K562 (cell line): Measurements from ENCODE around the gene RPL7L1. TPM values are rescaled to one million over a fixed set of nuclear protein-coding genes. Genes with fewer than 3 reads are reported as not detected.

Experiments used
- ATAC-seq: fragments of 200-7000 bp; cut with Tn5 transposase; 3 replicates; pipeline ENCODE4 v1.9.1; 2020; ENCODE audit warnings: moderate library complexity
- BruUV-seq: library from RNA; stranded (reverse); fragments of 400-500 nt; replicated peaks from 2 replicates; lab custom pipeline; 2021; lab: Mats Ljungman, UMichigan
- CTCF ChIA-PET: fragments of 300-600 bp; formaldehyde crosslinking; extraction: SDS; loops from one replicate; lab custom pipeline; 2021; ENCODE audit warnings: low intra/inter-chr PET ratio; lab: Yijun Ruan, JAX
- POLR2A ChIA-PET: fragments of 300-600, 350-650 bp; sonication (Branson Sonifier 250); formaldehyde crosslinking; extraction: SDS; loops from one replicate; lab custom pipeline; 2021; ENCODE audit warnings: antibody characterized with exemption, inconsistent platforms; lab: Yijun Ruan, JAX
- DNase-seq, 4 experiments: peaks; one replicate each; pipeline versions ENCODE4 v3.0.0 to v3.0.0-alpha.2; 2011 to 2018; ENCODE audit warnings: low spot score in 3 of 4, mixed read lengths in 3 of 4; ENCODE audit errors: extremely low read depth in 1 of 4
- FAIRE-seq: peaks from 2 replicates; lab custom pipeline; 2011; peaks lifted over from hg19 to GRCh38; lab: Jason Lieb, UNC
- H2AFZ ChIP-seq: 2 replicates; pipeline ENCODE4 v1.6.0; 2011; ENCODE audit warnings: low read depth, low read length, control low read depth, inconsistent platforms
- H3K27ac ChIP-seq: fragments of 200-600 bp; 3 replicates; pipeline ENCODE4 v1.8.0; 2011; ENCODE audit warnings: low read depth, mild to moderate bottlenecking, control low read depth, inconsistent platforms, low read length, moderate library complexity, mixed read lengths; ENCODE audit errors: extremely low read depth
- H3K27me3 ChIP-seq, 2 experiments: fragments of 300-600 bp in 1 of 2; 2 replicates in 1 of 2; 3 replicates in 1 of 2; pipeline versions ENCODE4 v1.6.0 to v1.8.0; 2011; ENCODE audit warnings: inconsistent platforms in 2 of 2, low read length in 2 of 2, mild to moderate bottlenecking in 1 of 2, mixed read lengths in 1 of 2, moderate library complexity in 1 of 2; ENCODE audit not compliant: control insufficient read depth in 2 of 2, insufficient read depth in 2 of 2
- H3K36me3 ChIP-seq: fragments of 300-600 bp; 3 replicates; pipeline ENCODE4 v1.8.0; 2011; ENCODE audit warnings: mild to moderate bottlenecking, low read length, inconsistent platforms; ENCODE audit not compliant: control insufficient read depth, insufficient read depth
- H3K4me1 ChIP-seq, 2 experiments: fragments of 200-600 bp in 1 of 2; replicated peaks in 1 of 2; 2 replicates in 1 of 2; 3 replicates in 1 of 2; pipeline versions ENCODE4 v1.5.1 to v1.8.0; 2011; ENCODE audit warnings: inconsistent platforms in 2 of 2, low read length in 2 of 2, mild to moderate bottlenecking in 1 of 2, mixed read lengths in 1 of 2, moderate library complexity in 1 of 2; ENCODE audit not compliant: control insufficient read depth in 2 of 2, insufficient read depth in 2 of 2
- H3K4me2 ChIP-seq: 2 replicates; pipeline ENCODE4 v1.6.1; 2011; ENCODE audit warnings: low read length, control low read depth, inconsistent platforms, mixed read lengths; ENCODE audit not compliant: insufficient read depth
- H3K4me3 ChIP-seq: fragments of 200-600 bp; sonication (generic), shearing (Covaris generic); 2 replicates; pipeline ENCODE4 v1.5.1; 2016; ENCODE audit warnings: control low read depth, inconsistent platforms
- H3K79me2 ChIP-seq: fragments of 200-600 bp; 3 replicates; pipeline ENCODE4 v1.8.0; 2011; ENCODE audit warnings: low read length, inconsistent platforms; ENCODE audit not compliant: control insufficient read depth, insufficient read depth
- H3K9ac ChIP-seq, 2 experiments: 2 replicates each; pipeline versions ENCODE4 v1.6.0 to v1.6.1; 2011; ENCODE audit warnings: low read depth in 2 of 2, low read length in 2 of 2, control low read depth in 1 of 2, inconsistent platforms in 1 of 2, mild to moderate bottlenecking in 1 of 2, mixed read lengths in 1 of 2; ENCODE audit not compliant: insufficient read depth in 1 of 2
- H3K9me1 ChIP-seq: one replicate; pipeline ENCODE4 v1.6.0; 2011; ENCODE audit warnings: inconsistent platforms, mild to moderate bottlenecking, low read length, moderate library complexity; ENCODE audit not compliant: control insufficient read depth, insufficient read depth
- H3K9me3 ChIP-seq: replicated peaks from 2 replicates; pipeline ENCODE4 v1.5.1; 2011; ENCODE audit warnings: low read depth, low read length, inconsistent platforms; ENCODE audit not compliant: control insufficient read depth, insufficient read depth
- H4K20me1 ChIP-seq: replicated peaks from 2 replicates; pipeline ENCODE4 v1.6.1; 2011; ENCODE audit warnings: low read length, inconsistent platforms, mixed read lengths; ENCODE audit not compliant: control insufficient read depth, insufficient read depth
- BRD4 ChIP-seq: fragments of 200-600 bp; sonication (generic); IDR thresholded peaks from 2 replicates; pipeline ENCODE4 v1.6.1; 2017; ENCODE audit warnings: inconsistent platforms
- EP400 ChIP-seq: fragments of 450-650 bp; IDR thresholded peaks from 2 replicates; pipeline ENCODE4 v1.6.1; 2017; ENCODE audit warnings: antibody characterized with exemption, mild to moderate bottlenecking, moderate library complexity
- GABPB1 ChIP-seq: sonication (generic); formaldehyde crosslinking; IDR thresholded peaks from 2 replicates; pipeline ENCODE4 v1.8.0; 2022; ENCODE audit warnings: mild to moderate bottlenecking, missing genetic modification reagents
- NCOA2 ChIP-seq, 2 experiments: fragments of 450-650 bp; IDR thresholded peaks; 2 replicates each; pipeline ENCODE4 v1.6.1; 2018; ENCODE audit warnings: mild to moderate bottlenecking in 2 of 2, moderate library complexity in 1 of 2; ENCODE audit not compliant: partially characterized antibody in 2 of 2
- RBFOX2 ChIP-seq: fragments of 200-400 bp; formaldehyde crosslinking; IDR thresholded peaks from 2 replicates; pipeline ENCODE4 v1.6.1; 2017; ENCODE audit warnings: low read depth, mild to moderate bottlenecking, low read length, moderate library complexity
- WGBS: fragments of 100-300 bp; shearing (Covaris generic); methylation state at CpG from one replicate; pipeline ENCODE4 v1.1.6; 2016; ENCODE audit warnings: low coverage, mixed read lengths; ENCODE audit not compliant: insufficient coverage; ENCODE audit errors: missing lambda C conversion rate; 5-methylcytosine and 5-hydroxymethylcytosine counted together
- in situ Hi-C: fragments of 300-500 bp; cut with MboI; formaldehyde crosslinking; loops from 4 replicates; pipeline ENCODE4 v1.15.0; 2018; ENCODE audit warnings: inconsistent platforms, mixed read lengths
- intact Hi-C: fragments of 100-400 bp; cut with micrococcal nuclease; formaldehyde crosslinking; loops from 2 replicates; pipeline ENCODE4 v1.14.2; 2022
- polyA plus RNA-seq, 8 experiments: library from polyadenylated mRNA; depleted of rRNA in 4 of 8; stranded (reverse) in 5 of 8; unstranded in 3 of 8; fragments of >200 nt; fragmentation: Nextera tagmentation in 2 of 8; fragmentation: Illumina TruSeq in 1 of 8; extraction: Ambion mirVana in 2 of 8; extraction: Trizol in 1 of 8; gene quantifications; 2 replicates each; pipeline versions ENCODE4 v1.2.1 to v1.2.3, GENCODE V29; 2011 to 2014; ENCODE audit warnings: inconsistent platforms in 1 of 8, missing spikeins in 1 of 8
- total RNA-seq, 7 experiments: library from RNA; depleted of rRNA in 6 of 7; stranded (reverse); fragments of >200 nt in 6 of 7; fragmentation: Illumina TruSeq in 2 of 7; extraction: Trizol in 2 of 7; gene quantifications; 2 replicates each; pipeline versions ENCODE4 v1.2.1 to v1.2.3, GENCODE V29; 2011 to 2021; ENCODE audit warnings: low replicate concordance in 1 of 7

The RPL7L1 gene
- total and polyA plus RNA-seq, 9 of the 15 experiments (the other 6 are each of a cell fraction or from before 2014, with no cell fraction given): 129 to 259 (median 164) TPM

- H3K27ac ChIP-seq: no peak overlapping the region; the same call in 2 of the 3 replicates
- H3K9me3 ChIP-seq: no peaks in the 10 kb centered on the region
- POLR2A ChIA-PET: interaction anchor here (0.5 to 2.8 kb wide), 5 partner anchors 9 to 639 kb away, joined by 3 to 30 read pairs (median 3); partner anchors contain the start of gene CNPY3
- intact Hi-C loops (no loop called here), in situ Hi-C loops (no loop called here)
- CTCF ChIA-PET: no interaction called here
- H3K36me3 ChIP-seq: peaks cover 64% of the 10 kb centered on the region
- BruUV-seq: no TSS peak
- WGBS: 80% methylated on average over 9 of the region's 9 CpGs
- no peak overlapping the region for H3K4me2 ChIP-seq
- H3K9ac ChIP-seq: peak overlapping the region in 1 of 2 experiments; percentile 56; a peak in 2 of 4 replicates
- peak in 2 of 4 experiments; percentile 12 to 20 for DNase-seq
- no peaks in the 10 kb centered on the region for H3K27me3 ChIP-seq
- no peak overlapping the region for H3K4me3 ChIP-seq
- H3K4me1 ChIP-seq: no peaks in the 10 kb centered on the region
- no peaks in the 10 kb centered on the region; the same call in 1 of the 2 replicates for H4K20me1 ChIP-seq
- H3K79me2 ChIP-seq: peaks cover 3% of the 10 kb centered on the region; the same call in 1 of the 3 replicates
- no peaks in the 10 kb centered on the region for H3K9me1 ChIP-seq
- no peak overlapping the region for H2AFZ ChIP-seq
- no peak for TF ChIP-seq BRD4
- no peak for TF ChIP-seq EP400
- TF ChIP-seq RBFOX2: peak; percentile 20; the same call in 1 of the 2 replicates
- no peak for TF ChIP-seq NCOA2 (IDR thresholded peaks at IDR 0.05; ENCODE audit: partially characterized antibody in 2 of 2)
- TF ChIP-seq GABPB1 (CRISPR knock-in tag): no peak
- TF ChIP-seq, all 486 proteins: peak for 1
- FAIRE-seq (no peak), ATAC-seq (peak; percentile 38)
Observed at GRCh38 chr6:42938987-42939809, 59.8 kb downstream of the RPL7L1 start.

Other genes with a start within 250 kb of the RPL7L1 start
Only the 7 nearest of the 15 such genes appear.
- 34.1 and 55.1 TPM in 2 replicates for gene TBCC, start 133.5 kb upstream of the RPL7L1 start, total RNA-seq (2014; rRNA removed)
- gene TBCC, start 133.5 kb upstream of the RPL7L1 start, total RNA-seq (2014; rRNA removed; fragmentation: Illumina TruSeq; extraction: Trizol): 16.1 and 20.9 TPM in 2 replicates
- 31.3 and 31.9 TPM in 2 replicates for gene TBCC, start 133.5 kb upstream of the RPL7L1 start, total RNA-seq (2015; rRNA removed; fragmentation: Illumina TruSeq; extraction: Trizol)
- 27.8 and 28.7 TPM in 2 replicates for gene TBCC, start 133.5 kb upstream of the RPL7L1 start, total RNA-seq (2021)
- 16.5 and 19.5 TPM in 2 replicates for gene TBCC, start 133.5 kb upstream of the RPL7L1 start, polyA plus RNA-seq (2011; rRNA removed)
- gene TBCC, start 133.5 kb upstream of the RPL7L1 start, polyA plus RNA-seq (2014; fragmentation: Illumina TruSeq; extraction: Trizol): 23.3 and 24.8 TPM in 2 replicates
- gene TBCC, start 133.5 kb upstream of the RPL7L1 start, polyA plus RNA-seq (2014; fragmentation: Nextera tagmentation; extraction: Ambion mirVana): 1 to 10 TPM; 2.8 to 5.0 TPM
- gene TBCC, start 133.5 kb upstream of the RPL7L1 start, polyA plus RNA-seq (2014; rRNA removed): 28.9 and 29.5 TPM in 2 replicates
- gene BICRAL, start 97.6 kb upstream of the RPL7L1 start, total RNA-seq (2014; rRNA removed): 3.7 and 4.4 TPM in 2 replicates
- gene BICRAL, start 97.6 kb upstream of the RPL7L1 start, total RNA-seq (2014; rRNA removed; fragmentation: Illumina TruSeq; extraction: Trizol): 5.6 and 6.6 TPM in 2 replicates
- 5.2 and 5.7 TPM in 2 replicates for gene BICRAL, start 97.6 kb upstream of the RPL7L1 start, total RNA-seq (2015; rRNA removed; fragmentation: Illumina TruSeq; extraction: Trizol)
- gene BICRAL, start 97.6 kb upstream of the RPL7L1 start, total RNA-seq (2021): 9.2 and 10.2 TPM in 2 replicates
- gene BICRAL, start 97.6 kb upstream of the RPL7L1 start, polyA plus RNA-seq (2011; rRNA removed): 10.1 and 11.9 TPM in 2 replicates
- 9.7 and 10.4 TPM in 2 replicates for gene BICRAL, start 97.6 kb upstream of the RPL7L1 start, polyA plus RNA-seq (2014; fragmentation: Illumina TruSeq; extraction: Trizol)
- 1 to 10 TPM; 1.2 to 1.4 TPM for gene BICRAL, start 97.6 kb upstream of the RPL7L1 start, polyA plus RNA-seq (2014; fragmentation: Nextera tagmentation; extraction: Ambion mirVana)
- 5.3 and 6.2 TPM in 2 replicates for gene BICRAL, start 97.6 kb upstream of the RPL7L1 start, polyA plus RNA-seq (2014; rRNA removed)
- not detected in 2 replicates for gene PTCRA, start 36.4 kb downstream of the RPL7L1 start, total RNA-seq (2014; rRNA removed)
- not detected in 2 replicates for gene PTCRA, start 36.4 kb downstream of the RPL7L1 start, total RNA-seq (2014; rRNA removed; fragmentation: Illumina TruSeq; extraction: Trizol)
- gene PTCRA, start 36.4 kb downstream of the RPL7L1 start, total RNA-seq (2015; rRNA removed; fragmentation: Illumina TruSeq; extraction: Trizol): not detected in 2 replicates
- not detected in 2 replicates for gene PTCRA, start 36.4 kb downstream of the RPL7L1 start, total RNA-seq (2021)
- 0.22 TPM in 1 of 2 replicates, not detected in the other for gene PTCRA, start 36.4 kb downstream of the RPL7L1 start, polyA plus RNA-seq (2011; rRNA removed)
- not detected in 2 replicates for gene PTCRA, start 36.4 kb downstream of the RPL7L1 start, polyA plus RNA-seq (2014; fragmentation: Illumina TruSeq; extraction: Trizol)
- gene PTCRA, start 36.4 kb downstream of the RPL7L1 start, polyA plus RNA-seq (2014; fragmentation: Nextera tagmentation; extraction: Ambion mirVana): not detected
- 0.21 TPM in 1 of 2 replicates, not detected in the other for gene PTCRA, start 36.4 kb downstream of the RPL7L1 start, polyA plus RNA-seq (2014; rRNA removed)
- 20.0 and 26.6 TPM in 2 replicates for gene CNPY3, start 49.9 kb downstream of the RPL7L1 start, total RNA-seq (2014; rRNA removed)
- gene CNPY3, start 49.9 kb downstream of the RPL7L1 start, total RNA-seq (2014; rRNA removed; fragmentation: Illumina TruSeq; extraction: Trizol): 11.5 and 15.0 TPM in 2 replicates
- gene CNPY3, start 49.9 kb downstream of the RPL7L1 start, total RNA-seq (2015; rRNA removed; fragmentation: Illumina TruSeq; extraction: Trizol): 23.5 and 24.6 TPM in 2 replicates
- 32.4 and 32.8 TPM in 2 replicates for gene CNPY3, start 49.9 kb downstream of the RPL7L1 start, total RNA-seq (2021)
- 21.0 and 21.2 TPM in 2 replicates for gene CNPY3, start 49.9 kb downstream of the RPL7L1 start, polyA plus RNA-seq (2011; rRNA removed)
- gene CNPY3, start 49.9 kb downstream of the RPL7L1 start, polyA plus RNA-seq (2014; fragmentation: Illumina TruSeq; extraction: Trizol): 34.4 and 37.4 TPM in 2 replicates
- 1 to 10 TPM; 2.4 to 3.9 TPM for gene CNPY3, start 49.9 kb downstream of the RPL7L1 start, polyA plus RNA-seq (2014; fragmentation: Nextera tagmentation; extraction: Ambion mirVana)
- gene CNPY3, start 49.9 kb downstream of the RPL7L1 start, polyA plus RNA-seq (2014; rRNA removed): 27.0 and 30.5 TPM in 2 replicates
- not detected in 2 replicates for gene GNMT, start 81.1 kb downstream of the RPL7L1 start, total RNA-seq (2014; rRNA removed)
- not detected in 2 replicates for gene GNMT, start 81.1 kb downstream of the RPL7L1 start, total RNA-seq (2014; rRNA removed; fragmentation: Illumina TruSeq; extraction: Trizol)
- gene GNMT, start 81.1 kb downstream of the RPL7L1 start, total RNA-seq (2015; rRNA removed; fragmentation: Illumina TruSeq; extraction: Trizol): not detected in 2 replicates
- gene GNMT, start 81.1 kb downstream of the RPL7L1 start, total RNA-seq (2021): 0.18 and 0.29 TPM in 2 replicates
- 0.11 and 0.19 TPM in 2 replicates for gene GNMT, start 81.1 kb downstream of the RPL7L1 start, polyA plus RNA-seq (2011; rRNA removed)
- 0.15 TPM in 1 of 2 replicates, not detected in the other for gene GNMT, start 81.1 kb downstream of the RPL7L1 start, polyA plus RNA-seq (2014; fragmentation: Illumina TruSeq; extraction: Trizol)
- not detected for gene GNMT, start 81.1 kb downstream of the RPL7L1 start, polyA plus RNA-seq (2014; fragmentation: Nextera tagmentation; extraction: Ambion mirVana)
- not detected in 2 replicates for gene GNMT, start 81.1 kb downstream of the RPL7L1 start, polyA plus RNA-seq (2014; rRNA removed)
- 17.0 and 26.9 TPM in 2 replicates for gene PEX6, start 99.6 kb downstream of the RPL7L1 start, total RNA-seq (2014; rRNA removed)
- gene PEX6, start 99.6 kb downstream of the RPL7L1 start, total RNA-seq (2014; rRNA removed; fragmentation: Illumina TruSeq; extraction: Trizol): 3.4 and 5.7 TPM in 2 replicates
- 6.9 and 8.0 TPM in 2 replicates for gene PEX6, start 99.6 kb downstream of the RPL7L1 start, total RNA-seq (2015; rRNA removed; fragmentation: Illumina TruSeq; extraction: Trizol)
- 20.8 and 24.3 TPM in 2 replicates for gene PEX6, start 99.6 kb downstream of the RPL7L1 start, total RNA-seq (2021)
- 6.4 and 10.9 TPM in 2 replicates for gene PEX6, start 99.6 kb downstream of the RPL7L1 start, polyA plus RNA-seq (2011; rRNA removed)
- gene PEX6, start 99.6 kb downstream of the RPL7L1 start, polyA plus RNA-seq (2014; fragmentation: Illumina TruSeq; extraction: Trizol): 9.6 and 10.6 TPM in 2 replicates
- gene PEX6, start 99.6 kb downstream of the RPL7L1 start, polyA plus RNA-seq (2014; fragmentation: Nextera tagmentation; extraction: Ambion mirVana): under 1 TPM; 0.17 to 0.77 TPM
- gene PEX6, start 99.6 kb downstream of the RPL7L1 start, polyA plus RNA-seq (2014; rRNA removed): 12.3 and 14.1 TPM in 2 replicates
- 45.2 and 50.5 TPM in 2 replicates for gene PPP2R5D, start 105.0 kb downstream of the RPL7L1 start, total RNA-seq (2014; rRNA removed)
- gene PPP2R5D, start 105.0 kb downstream of the RPL7L1 start, total RNA-seq (2014; rRNA removed; fragmentation: Illumina TruSeq; extraction: Trizol): 35.3 and 36.3 TPM in 2 replicates
- gene PPP2R5D, start 105.0 kb downstream of the RPL7L1 start, total RNA-seq (2015; rRNA removed; fragmentation: Illumina TruSeq; extraction: Trizol): 37.4 and 37.7 TPM in 2 replicates
- gene PPP2R5D, start 105.0 kb downstream of the RPL7L1 start, total RNA-seq (2021): 45.3 and 45.5 TPM in 2 replicates
- gene PPP2R5D, start 105.0 kb downstream of the RPL7L1 start, polyA plus RNA-seq (2011; rRNA removed): 55.5 and 63.3 TPM in 2 replicates
- gene PPP2R5D, start 105.0 kb downstream of the RPL7L1 start, polyA plus RNA-seq (2014; fragmentation: Illumina TruSeq; extraction: Trizol): 68.8 and 96.1 TPM in 2 replicates
- 1 to 10 TPM; 1.3 to 1.9 TPM for gene PPP2R5D, start 105.0 kb downstream of the RPL7L1 start, polyA plus RNA-seq (2014; fragmentation: Nextera tagmentation; extraction: Ambion mirVana)
- gene PPP2R5D, start 105.0 kb downstream of the RPL7L1 start, polyA plus RNA-seq (2014; rRNA removed): 36.6 and 38.4 TPM in 2 replicates